BJ (cell line): ENCODE results near the gene AP5S1. TPM values are rescaled to one million over a fixed set of nuclear protein-coding genes. Genes with fewer than 3 reads are reported as not detected.

Experiments
- CTCF ChIA-PET: fragments of 350-600 bp; formaldehyde crosslinking; extraction: SDS; loops from one replicate; lab custom pipeline; 2021; ENCODE audit warnings: antibody characterized with exemption, inconsistent platforms; lab: Yijun Ruan, JAX
- POLR2A ChIA-PET: fragments of 300-600 bp; sonication (Branson Sonifier 250); formaldehyde crosslinking; extraction: SDS; loops from one replicate; lab custom pipeline; 2021; ENCODE audit warnings: antibody characterized with exemption; lab: Charles Lee
- DNase-seq: peaks from one replicate; pipeline ENCODE4 v3.0.0-alpha.2; 2011; ENCODE audit warnings: low read depth
- H3K27me3 ChIP-seq: 2 replicates; pipeline ENCODE4 v1.6.0; 2011; ENCODE audit warnings: low read length; ENCODE audit not compliant: control insufficient read depth, insufficient read depth
- H3K36me3 ChIP-seq: 2 replicates; pipeline ENCODE4 v1.5.1; 2011; ENCODE audit warnings: low read length; ENCODE audit not compliant: control insufficient read depth, insufficient read depth
- H3K4me3 ChIP-seq: 2 replicates; pipeline ENCODE4 v1.5.1; 2011; ENCODE audit warnings: low read depth, mild to moderate bottlenecking, control low read depth, low read length
- CTCF ChIP-seq: IDR thresholded peaks from 2 replicates; pipeline ENCODE4 v1.5.1; 2011; ENCODE audit warnings: low read depth, mild to moderate bottlenecking, control low read depth, inconsistent platforms, low read length, moderate library complexity; ENCODE audit not compliant: insufficient read depth
- polyA plus RNA-seq: library from polyadenylated mRNA; depleted of rRNA; stranded (reverse); fragments of >200 nt; gene quantifications from 2 replicates; pipeline ENCODE4 v1.2.3, GENCODE V29; 2011

Gene AP5S1
- polyA plus RNA-seq, 1 experiment = 12.2 TPM

- no peaks in the 10 kb centered on the region for H3K27me3 ChIP-seq
- TF ChIP-seq CTCF = no peak
- DNase-seq = no peak
- ChIA-PET POLR2A (no interaction called here), CTCF (interaction anchor here (1.2 to 11.8 kb wide), 2 partner anchors 10 to 28 kb away, joined by 3 to 248 read pairs; partner anchors contain the start of genes CENPB and SPEF1)
- no peak overlapping the region for H3K4me3 ChIP-seq
- no peaks in the 10 kb centered on the region for H3K36me3 ChIP-seq
Observed at GRCh38 chr20:3814928-3815495, 5.3 kb upstream of the AP5S1 start.

- ChIA-PET POLR2A (no interaction called here), CTCF (interaction anchor here (1.7 to 11.8 kb wide), 2 partner anchors 17 to 29 kb away, joined by 3 to 248 read pairs; partner anchors contain the start of genes CENPB and SPEF1)
- Histone ChIP-seq H3K27me3 (no peaks in the 10 kb centered on the region), H3K4me3 (no peak overlapping the region), H3K36me3 (no peaks in the 10 kb centered on the region)
- DNase-seq = no peak
- no peak for TF ChIP-seq CTCF
Observed at GRCh38 chr20:3815703-3816315, 4.5 kb upstream of the AP5S1 start.

- H3K27me3 ChIP-seq = no peaks in the 10 kb centered on the region
- H3K4me3 ChIP-seq = no peak overlapping the region
- TF ChIP-seq CTCF = peak; percentile 84
- POLR2A ChIA-PET = interaction anchor here (0.7 kb wide), 1 partner anchor 142 kb away, joined by 5 read pairs; no protein-coding TSS in a partner anchor
- DNase-seq = no peak
- CTCF ChIA-PET = interaction anchor here (0.7 to 11.8 kb wide), 27 partner anchors 13 to 267 kb away, joined by 3 to 248 read pairs (median 4); partner anchors contain the start of genes ADAM33, ADISSP, CDC25B and CENPB
- peaks cover 3% of the 10 kb centered on the region for H3K36me3 ChIP-seq
Observed at GRCh38 chr20:3818155-3819151, 1.9 kb upstream of the AP5S1 start.

GRCh38 chr20:3819411-3820047 is 818 bp upstream of the AP5S1 start:
- TF ChIP-seq CTCF = no peak
- POLR2A ChIA-PET = interaction anchor here (1.2 to 1.3 kb wide), 2 partner anchors 33 to 38 kb away, joined by 4 to 5 read pairs; partner anchors contain the start of genes CENPB and SPEF1
- Histone ChIP-seq H3K36me3 (peaks cover 11% of the 10 kb centered on the region), H3K27me3 (no peaks in the 10 kb centered on the region), H3K4me3 (peak overlapping the region; percentile 54)
- no peak for DNase-seq
- CTCF ChIA-PET = interaction anchor here (0.9 to 11.8 kb wide), 21 partner anchors 14 to 266 kb away, joined by 3 to 248 read pairs (median 5); partner anchors contain the start of genes ADISSP, CDC25B, CENPB and SPEF1
